ENCODE results near the gene HMGN4. TPM values are rescaled to one million over a fixed set of nuclear protein-coding genes. Genes with fewer than 3 reads are reported as not detected.
A peak's percentile ranks its signal among the peaks of the same experiment; 100 is the strongest.

The HMGN4 gene
- total and polyA plus RNA-seq, 9 of the 15 experiments (the other 6 are each of a cell fraction or from before 2014, with no cell fraction given), result 35.4 to 134 (median 94.1) TPM

- TF ChIP-seq, protein P1, sequence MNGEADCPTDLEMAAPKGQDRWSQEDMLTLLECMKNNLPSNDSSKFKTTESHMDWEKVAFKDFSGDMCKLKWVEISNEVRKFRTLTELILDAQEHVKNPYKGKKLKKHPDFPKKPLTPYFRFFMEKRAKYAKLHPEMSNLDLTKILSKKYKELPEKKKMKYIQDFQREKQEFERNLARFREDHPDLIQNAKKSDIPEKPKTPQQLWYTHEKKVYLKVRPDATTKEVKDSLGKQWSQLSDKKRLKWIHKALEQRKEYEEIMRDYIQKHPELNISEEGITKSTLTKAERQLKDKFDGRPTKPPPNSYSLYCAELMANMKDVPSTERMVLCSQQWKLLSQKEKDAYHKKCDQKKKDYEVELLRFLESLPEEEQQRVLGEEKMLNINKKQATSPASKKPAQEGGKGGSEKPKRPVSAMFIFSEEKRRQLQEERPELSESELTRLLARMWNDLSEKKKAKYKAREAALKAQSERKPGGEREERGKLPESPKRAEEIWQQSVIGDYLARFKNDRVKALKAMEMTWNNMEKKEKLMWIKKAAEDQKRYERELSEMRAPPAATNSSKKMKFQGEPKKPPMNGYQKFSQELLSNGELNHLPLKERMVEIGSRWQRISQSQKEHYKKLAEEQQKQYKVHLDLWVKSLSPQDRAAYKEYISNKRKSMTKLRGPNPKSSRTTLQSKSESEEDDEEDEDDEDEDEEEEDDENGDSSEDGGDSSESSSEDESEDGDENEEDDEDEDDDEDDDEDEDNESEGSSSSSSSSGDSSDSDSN (IDR thresholded peaks at IDR 0.05; ENCODE audit: borderline replicate concordance in 1 of 2, low read depth in 2 of 2, low read length in 2 of 2), result no peak
- no peak for TF ChIP-seq RUNX1 (IDR thresholded peaks at IDR 0.05; ENCODE audit: low read depth)
- no peak for TF ChIP-seq ZBTB26 (CRISPR knock-in tag; IDR thresholded peaks at IDR 0.05)
- peak; percentile 48; the same call in 1 of the 2 replicates for TF ChIP-seq NFXL1 (CRISPR knock-in tag; IDR thresholded peaks at IDR 0.05)
- TF ChIP-seq TOE1 (IDR thresholded peaks at IDR 0.05; ENCODE audit: borderline replicate concordance), result no peak
- no peak for TF ChIP-seq TOE1 (CRISPR knock-in tag; IDR thresholded peaks at IDR 0.05; ENCODE audit: borderline replicate concordance, low read depth)
- no peak for TF ChIP-seq ZBED1 (IDR thresholded peaks at IDR 0.05)
- TF ChIP-seq ZNF239 (CRISPR knock-in tag; IDR thresholded peaks at IDR 0.05), result no peak
- no peak for TF ChIP-seq TCF7L2 (IDR thresholded peaks at IDR 0.05; ENCODE audit: low read depth, low read length)
- no peak for TF ChIP-seq STAG1 (CRISPR knock-in tag; IDR thresholded peaks at IDR 0.05; ENCODE audit: borderline replicate concordance)
- TF ChIP-seq E2F4 (CRISPR knock-in tag; IDR thresholded peaks at IDR 0.05; ENCODE audit: low read depth), result no peak
- TF ChIP-seq PTRF (tag; IDR thresholded peaks at IDR 0.05), result peak; percentile 92
- TF ChIP-seq ZNF696 (CRISPR knock-in tag; conservative IDR thresholded peaks at IDR 0.05), result no peak
- no peak for TF ChIP-seq PURB (CRISPR knock-in tag; IDR thresholded peaks at IDR 0.05; ENCODE audit: low read depth)
- no peak for TF ChIP-seq KDM2B (CRISPR knock-in tag; IDR thresholded peaks at IDR 0.05)
- no peak for TF ChIP-seq PHB (CRISPR knock-in tag; IDR thresholded peaks at IDR 0.05)
- no peak for TF ChIP-seq MLX (CRISPR knock-in tag; conservative IDR thresholded peaks at IDR 0.05)
- no peak for TF ChIP-seq ZEB2 (IDR thresholded peaks at IDR 0.05)
- no peak for TF ChIP-seq FOXJ3 (CRISPR knock-in tag; IDR thresholded peaks at IDR 0.05)
- no peak for TF ChIP-seq HNRNPLL (IDR thresholded peaks at IDR 0.05; ENCODE audit: low read depth, low read length, poor library complexity, severe bottlenecking)
- TF ChIP-seq ZNF316 (IDR thresholded peaks at IDR 0.05), result no peak
- TF ChIP-seq CTBP1 (IDR thresholded peaks at IDR 0.05; ENCODE audit: borderline replicate concordance), result no peak
- no peak for TF ChIP-seq ZNF586 (CRISPR knock-in tag; conservative IDR thresholded peaks at IDR 0.05)
Observed at GRCh38 chr6:26550250-26550993, 12.3 kb downstream of the HMGN4 start (continued).

Data from K562 (cell line).